Measurements from ENCODE around the gene DNAH9.
"Not testable (repeated sequence)": the region's sequence is repeated elsewhere in the genome, so short reads cannot be mapped to it uniquely, and the experiment has no call there.

Gene DNAH9

GRCh38 chr17:11916091-11916490 lies 317.8 kb downstream of the DNAH9 start:
- DNase-seq (ENCODE audit: low read depth in 2 of 2) = no peak

GRCh38 chr17:11917415-11917814 lies 319.1 kb downstream of the DNAH9 start:
- DNase-seq (ENCODE audit: low read depth in 2 of 2) = no peak

- DNase-seq (ENCODE audit: low read depth in 2 of 2) = no peak
Observed at GRCh38 chr17:11921296-11921695, 323.0 kb downstream of the DNAH9 start.

GRCh38 chr17:11922638-11923037 lies 324.4 kb downstream of the DNAH9 start:
- DNase-seq (ENCODE audit: low read depth in 2 of 2) = no peak

- DNase-seq (ENCODE audit: low read depth in 2 of 2) = no peak
Observed at GRCh38 chr17:11924076-11924475, 325.8 kb downstream of the DNAH9 start.

GRCh38 chr17:11925262-11926021 lies 327.2 kb downstream of the DNAH9 start:
- DNase-seq (ENCODE audit: low read depth in 2 of 2) = no peak

- DNase-seq (ENCODE audit: low read depth in 2 of 2) = no peak
Observed at GRCh38 chr17:11928436-11928835, 330.2 kb downstream of the DNAH9 start.

- no peak for DNase-seq (ENCODE audit: low read depth in 2 of 2)
Observed at GRCh38 chr17:11932337-11932898, 334.1 kb downstream of the DNAH9 start.

GRCh38 chr17:11935734-11936406 lies 337.6 kb downstream of the DNAH9 start:
- peak in 1 of 2 experiments; percentile 8 for DNase-seq (ENCODE audit: low read depth in 2 of 2)

- DNase-seq (ENCODE audit: low read depth in 2 of 2) = no peak
Observed at GRCh38 chr17:11940904-11941303, 342.6 kb downstream of the DNAH9 start.

- DNase-seq (ENCODE audit: low read depth in 2 of 2) = not testable (repeated sequence)
Observed at GRCh38 chr17:11943086-11943485, 344.8 kb downstream of the DNAH9 start.

GRCh38 chr17:11943759-11944347 lies 345.6 kb downstream of the DNAH9 start:
- DNase-seq (ENCODE audit: low read depth in 2 of 2) = no peak

- DNase-seq (ENCODE audit: low read depth in 2 of 2) = no peak
Observed at GRCh38 chr17:11944587-11944986, 346.3 kb downstream of the DNAH9 start.

- no peak for DNase-seq (ENCODE audit: low read depth in 2 of 2)
Observed at GRCh38 chr17:11948789-11949188, 350.5 kb downstream of the DNAH9 start.

- not testable (repeated sequence) for DNase-seq (ENCODE audit: low read depth in 2 of 2)
Observed at GRCh38 chr17:11949571-11949970, 351.3 kb downstream of the DNAH9 start.

GRCh38 chr17:11950771-11951519 lies 352.7 kb downstream of the DNAH9 start:
- no peak for DNase-seq (ENCODE audit: low read depth in 2 of 2)

- no peak for DNase-seq (ENCODE audit: low read depth in 2 of 2)
Observed at GRCh38 chr17:11952610-11953009, 354.3 kb downstream of the DNAH9 start.

- no peak for DNase-seq (ENCODE audit: low read depth in 2 of 2)
Observed at GRCh38 chr17:11953924-11954323, 355.7 kb downstream of the DNAH9 start.

GRCh38 chr17:11954936-11955335 lies 356.7 kb downstream of the DNAH9 start:
- DNase-seq (ENCODE audit: low read depth in 2 of 2) = no peak

- DNase-seq (ENCODE audit: low read depth in 2 of 2) = no peak
Observed at GRCh38 chr17:11969565-11969964, 371.3 kb downstream of the DNAH9 start.

GRCh38 chr17:11972741-11973140 lies 374.5 kb downstream of the DNAH9 start:
- DNase-seq (ENCODE audit: low read depth in 2 of 2) = not testable (repeated sequence)

GRCh38 chr17:11979795-11980194 lies 381.5 kb downstream of the DNAH9 start:
- DNase-seq (ENCODE audit: low read depth in 2 of 2) = no peak
